AG10803 (cell line): ENCODE results near the gene DBT.

ENCODE experiments used
- DNase-seq: peaks from one replicate; pipeline ENCODE4 v3.0.0; 2010; ENCODE audit warnings: low read depth
- H3K4me3 ChIP-seq: 2 replicates; pipeline ENCODE4 v1.5.1; 2011; ENCODE audit warnings: mild to moderate bottlenecking, low read length, control low read depth
- CTCF ChIP-seq: conservative IDR thresholded peaks from 2 replicates; pipeline ENCODE4 v1.5.1; 2011; ENCODE audit warnings: mild to moderate bottlenecking, low read length, control low read depth, inconsistent platforms

Gene DBT

GRCh38 chr1:100284591-100284990 lies 35.0 kb upstream of the DBT start:
- no peak for DNase-seq
- H3K4me3 ChIP-seq = no peak overlapping the region
- no peak for TF ChIP-seq CTCF

- DNase-seq = no peak
- TF ChIP-seq CTCF = no peak
- H3K4me3 ChIP-seq = no peak overlapping the region
Observed at GRCh38 chr1:100279954-100280682, 30.5 kb upstream of the DBT start.

- DNase-seq = no peak
- no peak for TF ChIP-seq CTCF
Observed at GRCh38 chr1:100279358-100279923, 29.8 kb upstream of the DBT start.

GRCh38 chr1:100277866-100278265 lies 28.2 kb upstream of the DBT start:
- H3K4me3 ChIP-seq = no peak overlapping the region
- DNase-seq = no peak

More at GRCh38 chr1:100279358-100279923, 29.8 kb upstream of the DBT start:
- no peak overlapping the region for H3K4me3 ChIP-seq

DNA sequence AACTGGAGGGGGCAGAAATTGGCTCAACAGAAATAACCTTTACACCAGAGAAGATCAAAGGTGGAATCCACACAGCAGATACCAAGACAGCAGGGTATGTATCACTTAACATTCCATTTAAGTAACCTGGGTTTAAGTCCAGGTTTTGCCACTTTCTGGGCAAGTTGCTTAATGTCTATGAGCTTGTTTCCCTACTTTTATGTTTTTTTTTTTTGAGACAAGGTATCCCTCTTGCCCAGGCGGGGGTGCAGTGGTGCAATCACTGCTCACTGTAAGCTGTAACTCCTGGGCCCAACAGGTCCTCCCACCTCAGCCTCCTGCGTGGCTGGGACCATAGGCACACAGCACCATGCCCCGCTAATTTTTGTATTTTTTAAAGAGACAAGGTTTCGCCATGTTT lies 18.6 kb upstream of the DBT start:
- H3K4me3 ChIP-seq = no peak overlapping the region
- no peak for DNase-seq
- TF ChIP-seq CTCF = no peak

More at GRCh38 chr1:100277866-100278265, 28.2 kb upstream of the DBT start:
- no peak for TF ChIP-seq CTCF

DNA sequence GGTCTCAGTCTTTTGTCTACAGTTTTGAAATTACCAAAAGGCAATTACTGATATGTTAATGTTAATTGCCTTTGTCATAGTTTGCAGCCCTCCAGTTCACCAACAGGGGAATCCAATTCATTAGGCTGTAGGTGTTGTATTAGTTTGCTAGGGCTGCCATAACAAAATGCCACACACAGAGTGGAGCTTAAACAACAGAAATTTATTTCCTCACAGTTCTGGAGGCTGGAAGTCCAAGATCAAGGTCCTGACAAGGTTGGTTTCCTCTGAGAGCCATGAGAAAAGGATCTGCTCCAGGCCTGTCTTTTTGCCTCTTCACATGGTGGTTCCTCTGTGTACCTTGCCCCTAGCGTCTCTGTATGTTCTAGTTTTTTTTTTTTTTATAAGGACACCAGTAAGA lies 17.6 kb upstream of the DBT start:
- DNase-seq = no peak
- H3K4me3 ChIP-seq = peak overlapping the region; percentile 93
- no peak for TF ChIP-seq CTCF

- TF ChIP-seq CTCF = no peak
- peak overlapping the region; percentile 93 for H3K4me3 ChIP-seq
- DNase-seq = no peak
Observed at GRCh38 chr1:100266741-100267140, 17.1 kb upstream of the DBT start.
